HepG2 (cell line): ENCODE measurements around the gene MAP2K3. TPM values are rescaled to one million over a fixed set of nuclear protein-coding genes. Genes with fewer than 3 reads are reported as not detected.

ENCODE experiments used
- BORCS8-MEF2B ChIP-seq: sonication (generic); formaldehyde crosslinking; IDR thresholded peaks from 2 replicates; pipeline ENCODE4 v1.8.0; 2022; ENCODE audit warnings: mild to moderate bottlenecking, missing genetic modification reagents
- JARID2 ChIP-seq: sonication (generic); formaldehyde crosslinking; IDR thresholded peaks from 2 replicates; pipeline ENCODE4 v1.8.1; 2023; ENCODE audit warnings: missing genetic modification reagents, inconsistent platforms; ENCODE audit not compliant: insufficient replicate concordance
- JDP2 ChIP-seq: sonication (generic); formaldehyde crosslinking; IDR thresholded peaks from 2 replicates; pipeline ENCODE4 v1.8.1; 2022; ENCODE audit warnings: missing genetic modification reagents, borderline replicate concordance
- KDM6A ChIP-seq: IDR thresholded peaks from 2 replicates; pipeline ENCODE4 v1.6.1; 2016; ENCODE audit warnings: low read depth
- MYNN ChIP-seq: sonication (generic); formaldehyde crosslinking; IDR thresholded peaks from 2 replicates; pipeline ENCODE4 v1.4.0; 2020; ENCODE audit warnings: mild to moderate bottlenecking, low read depth, missing genetic modification reagents
- SALL1 ChIP-seq: sonication (generic); formaldehyde crosslinking; IDR thresholded peaks from 2 replicates; pipeline ENCODE4 v1.8.0; 2022; ENCODE audit warnings: mild to moderate bottlenecking, missing genetic modification reagents
- SOX5 ChIP-seq: IDR thresholded peaks from 2 replicates; pipeline ENCODE4 v1.6.1; 2016; ENCODE audit warnings: borderline replicate concordance
- SP140L ChIP-seq: sonication (generic); formaldehyde crosslinking; IDR thresholded peaks from 2 replicates; pipeline ENCODE4 v1.4.0; 2020; ENCODE audit warnings: missing genetic modification reagents, borderline replicate concordance
- SP4 ChIP-seq: sonication (generic); formaldehyde crosslinking; IDR thresholded peaks from 2 replicates; pipeline ENCODE4 v1.8.1; 2023; ENCODE audit warnings: mild to moderate bottlenecking, missing genetic modification reagents
- ZFP36 ChIP-seq: fragments of 150-350 bp; IDR thresholded peaks from 2 replicates; pipeline ENCODE4 v1.6.1; 2018; ENCODE audit warnings: borderline replicate concordance, low read length, low read depth; ENCODE audit not compliant: partially characterized antibody
- ZNF44 ChIP-seq: sonication (generic); formaldehyde crosslinking; IDR thresholded peaks from 2 replicates; pipeline ENCODE4 v1.5.1; 2020; ENCODE audit warnings: mild to moderate bottlenecking, missing genetic modification reagents
- ZNF564 ChIP-seq: sonication (generic); formaldehyde crosslinking; IDR thresholded peaks from 2 replicates; pipeline ENCODE4 v1.8.1; 2023; ENCODE audit warnings: mild to moderate bottlenecking, missing genetic modification reagents
- polyA plus RNA-seq, 8 experiments: library from polyadenylated mRNA; depleted of rRNA in 3 of 8; stranded (reverse) in 7 of 8; unstranded in 1 of 8; fragments of >200 nt; fragmentation: Illumina TruSeq in 4 of 8; extraction: Trizol in 4 of 8; gene quantifications; 2 replicates each; pipeline versions ENCODE4 v1.2.1 to v1.2.3, GENCODE V29; 2011 to 2016; ENCODE audit warnings: low read depth in 4 of 8, missing spikeins in 1 of 8, mixed read lengths in 1 of 8; ENCODE audit not compliant: insufficient read depth in 1 of 8
- total RNA-seq, 5 experiments: library from RNA; depleted of rRNA; stranded (reverse); fragments of >200 nt; fragmentation: Illumina TruSeq; extraction: Trizol; gene quantifications; 2 replicates each; pipeline ENCODE4 v1.2.3, GENCODE V29; 2016; ENCODE audit warnings: low read depth in 1 of 5
- TF ChIP-seq, protein P1 (sequence below): sonication (generic); formaldehyde crosslinking; IDR thresholded peaks from 2 replicates; pipeline ENCODE4 v1.4.0; 2020; ENCODE audit warnings: missing genetic modification reagents
- TF ChIP-seq, protein P2 (sequence below), 2 experiments: sonication (generic) in 1 of 2; formaldehyde crosslinking in 1 of 2; IDR thresholded peaks; 2 replicates each; pipeline versions ENCODE4 v1.5.1 to v1.6.1; 2011 to 2020; ENCODE audit warnings: borderline replicate concordance in 1 of 2, low read depth in 1 of 2, low read length in 1 of 2, mild to moderate bottlenecking in 1 of 2, missing genetic modification reagents in 1 of 2, moderate library complexity in 1 of 2
- TF ChIP-seq, protein P3 (sequence below): sonication (generic); formaldehyde crosslinking; IDR thresholded peaks from 2 replicates; pipeline ENCODE4 v1.4.0; 2020; ENCODE audit warnings: mild to moderate bottlenecking, low read depth, missing genetic modification reagents
- TF ChIP-seq, protein P4 (sequence below): sonication (generic); formaldehyde crosslinking; IDR thresholded peaks from 2 replicates; pipeline ENCODE4 v1.5.0; 2020; ENCODE audit warnings: mild to moderate bottlenecking, missing genetic modification reagents, borderline replicate concordance

MAP2K3 gene
- total and polyA plus RNA-seq, 2 of the 13 experiments (the other 11 are each of a cell fraction or from before 2014, with no cell fraction given): 20.5 to 27.4 TPM

DNA sequence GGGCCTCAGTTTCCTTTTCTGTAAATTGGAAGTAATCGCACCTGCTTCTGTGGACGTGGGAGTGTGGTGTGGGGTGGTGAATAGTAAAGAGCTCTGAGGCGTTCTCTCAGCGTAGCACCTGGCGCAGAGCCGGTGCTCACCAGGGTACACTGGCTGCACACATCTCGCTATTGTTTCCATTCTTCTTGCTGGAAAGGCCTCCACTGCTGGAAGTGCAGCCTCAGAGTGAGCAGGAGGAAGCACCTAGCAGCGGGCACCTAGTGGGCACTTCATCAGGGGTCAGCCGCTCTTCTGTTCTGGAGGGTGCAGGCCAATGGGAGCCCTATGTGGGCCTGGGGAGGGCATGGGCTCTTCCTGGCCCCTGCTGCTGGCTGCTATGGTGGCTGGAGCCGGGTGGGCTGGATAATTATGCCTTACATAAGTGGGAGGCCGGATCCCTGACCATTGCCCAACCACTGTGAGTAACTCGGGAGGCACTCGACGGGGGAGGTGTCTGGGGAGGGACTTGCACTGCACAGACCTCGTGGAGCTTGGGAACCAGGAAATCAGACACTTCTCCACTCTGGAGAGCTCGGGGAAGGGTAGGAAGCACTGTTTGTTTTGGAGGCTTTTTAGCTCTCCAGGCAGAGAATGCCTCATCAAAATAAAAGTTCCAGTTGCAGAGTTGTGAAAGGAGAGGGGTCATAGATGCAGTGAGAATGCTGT is 1.7 kb downstream of the MAP2K3 start (continued):
- peak; percentile 52; the same call in 1 of the 2 replicates for TF ChIP-seq SOX5 (CRISPR knock-in tag)
- no peak for TF ChIP-seq JARID2 (CRISPR knock-in tag)
- peak; percentile 40; the same call in 1 of the 2 replicates for TF ChIP-seq KDM6A (CRISPR knock-in tag)
- no peak for TF ChIP-seq ZFP36
- no peak; the same call in 1 of the 2 replicates for TF ChIP-seq ZNF564 (CRISPR knock-in tag)
- no peak for TF ChIP-seq JDP2 (CRISPR knock-in tag)
- TF ChIP-seq, protein P1, sequence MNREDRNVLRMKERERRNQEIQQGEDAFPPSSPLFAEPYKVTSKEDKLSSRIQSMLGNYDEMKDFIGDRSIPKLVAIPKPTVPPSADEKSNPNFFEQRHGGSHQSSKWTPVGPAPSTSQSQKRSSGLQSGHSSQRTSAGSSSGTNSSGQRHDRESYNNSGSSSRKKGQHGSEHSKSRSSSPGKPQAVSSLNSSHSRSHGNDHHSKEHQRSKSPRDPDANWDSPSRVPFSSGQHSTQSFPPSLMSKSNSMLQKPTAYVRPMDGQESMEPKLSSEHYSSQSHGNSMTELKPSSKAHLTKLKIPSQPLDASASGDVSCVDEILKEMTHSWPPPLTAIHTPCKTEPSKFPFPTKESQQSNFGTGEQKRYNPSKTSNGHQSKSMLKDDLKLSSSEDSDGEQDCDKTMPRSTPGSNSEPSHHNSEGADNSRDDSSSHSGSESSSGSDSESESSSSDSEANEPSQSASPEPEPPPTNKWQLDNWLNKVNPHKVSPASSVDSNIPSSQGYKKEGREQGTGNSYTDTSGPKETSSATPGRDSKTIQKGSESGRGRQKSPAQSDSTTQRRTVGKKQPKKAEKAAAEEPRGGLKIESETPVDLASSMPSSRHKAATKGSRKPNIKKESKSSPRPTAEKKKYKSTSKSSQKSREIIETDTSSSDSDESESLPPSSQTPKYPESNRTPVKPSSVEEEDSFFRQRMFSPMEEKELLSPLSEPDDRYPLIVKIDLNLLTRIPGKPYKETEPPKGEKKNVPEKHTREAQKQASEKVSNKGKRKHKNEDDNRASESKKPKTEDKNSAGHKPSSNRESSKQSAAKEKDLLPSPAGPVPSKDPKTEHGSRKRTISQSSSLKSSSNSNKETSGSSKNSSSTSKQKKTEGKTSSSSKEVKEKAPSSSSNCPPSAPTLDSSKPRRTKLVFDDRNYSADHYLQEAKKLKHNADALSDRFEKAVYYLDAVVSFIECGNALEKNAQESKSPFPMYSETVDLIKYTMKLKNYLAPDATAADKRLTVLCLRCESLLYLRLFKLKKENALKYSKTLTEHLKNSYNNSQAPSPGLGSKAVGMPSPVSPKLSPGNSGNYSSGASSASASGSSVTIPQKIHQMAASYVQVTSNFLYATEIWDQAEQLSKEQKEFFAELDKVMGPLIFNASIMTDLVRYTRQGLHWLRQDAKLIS: no peak
- TF ChIP-seq SP4 (CRISPR knock-in tag): peak; percentile 22; the same call in 1 of the 2 replicates
- TF ChIP-seq ZNF44: no peak
- TF ChIP-seq SP140L: 0 out of 2 replicates have a peak, but pooled peaks have one; percentile 17
- TF ChIP-seq SALL1 (CRISPR knock-in tag): peak; percentile 85
- TF ChIP-seq BORCS8-MEF2B (CRISPR knock-in tag): 0 out of 2 replicates have a peak, but pooled peaks have one; percentile 16
- TF ChIP-seq MYNN (CRISPR knock-in tag): peak; percentile 100
- TF ChIP-seq, protein P2, sequence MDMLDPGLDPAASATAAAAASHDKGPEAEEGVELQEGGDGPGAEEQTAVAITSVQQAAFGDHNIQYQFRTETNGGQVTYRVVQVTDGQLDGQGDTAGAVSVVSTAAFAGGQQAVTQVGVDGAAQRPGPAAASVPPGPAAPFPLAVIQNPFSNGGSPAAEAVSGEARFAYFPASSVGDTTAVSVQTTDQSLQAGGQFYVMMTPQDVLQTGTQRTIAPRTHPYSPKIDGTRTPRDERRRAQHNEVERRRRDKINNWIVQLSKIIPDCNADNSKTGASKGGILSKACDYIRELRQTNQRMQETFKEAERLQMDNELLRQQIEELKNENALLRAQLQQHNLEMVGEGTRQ (IDR thresholded peaks at IDR 0.05; ENCODE audit: low read depth, low read length): no peak
- TF ChIP-seq, protein P2 (CRISPR knock-in tag; IDR thresholded peaks at IDR 0.05; ENCODE audit: borderline replicate concordance): no peak
- TF ChIP-seq, protein P3, sequence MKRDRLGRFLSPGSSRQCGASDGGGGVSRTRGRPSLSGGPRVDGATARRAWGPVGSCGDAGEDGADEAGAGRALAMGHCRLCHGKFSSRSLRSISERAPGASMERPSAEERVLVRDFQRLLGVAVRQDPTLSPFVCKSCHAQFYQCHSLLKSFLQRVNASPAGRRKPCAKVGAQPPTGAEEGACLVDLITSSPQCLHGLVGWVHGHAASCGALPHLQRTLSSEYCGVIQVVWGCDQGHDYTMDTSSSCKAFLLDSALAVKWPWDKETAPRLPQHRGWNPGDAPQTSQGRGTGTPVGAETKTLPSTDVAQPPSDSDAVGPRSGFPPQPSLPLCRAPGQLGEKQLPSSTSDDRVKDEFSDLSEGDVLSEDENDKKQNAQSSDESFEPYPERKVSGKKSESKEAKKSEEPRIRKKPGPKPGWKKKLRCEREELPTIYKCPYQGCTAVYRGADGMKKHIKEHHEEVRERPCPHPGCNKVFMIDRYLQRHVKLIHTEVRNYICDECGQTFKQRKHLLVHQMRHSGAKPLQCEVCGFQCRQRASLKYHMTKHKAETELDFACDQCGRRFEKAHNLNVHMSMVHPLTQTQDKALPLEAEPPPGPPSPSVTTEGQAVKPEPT (CRISPR knock-in tag): no peak
- TF ChIP-seq, protein P4, sequence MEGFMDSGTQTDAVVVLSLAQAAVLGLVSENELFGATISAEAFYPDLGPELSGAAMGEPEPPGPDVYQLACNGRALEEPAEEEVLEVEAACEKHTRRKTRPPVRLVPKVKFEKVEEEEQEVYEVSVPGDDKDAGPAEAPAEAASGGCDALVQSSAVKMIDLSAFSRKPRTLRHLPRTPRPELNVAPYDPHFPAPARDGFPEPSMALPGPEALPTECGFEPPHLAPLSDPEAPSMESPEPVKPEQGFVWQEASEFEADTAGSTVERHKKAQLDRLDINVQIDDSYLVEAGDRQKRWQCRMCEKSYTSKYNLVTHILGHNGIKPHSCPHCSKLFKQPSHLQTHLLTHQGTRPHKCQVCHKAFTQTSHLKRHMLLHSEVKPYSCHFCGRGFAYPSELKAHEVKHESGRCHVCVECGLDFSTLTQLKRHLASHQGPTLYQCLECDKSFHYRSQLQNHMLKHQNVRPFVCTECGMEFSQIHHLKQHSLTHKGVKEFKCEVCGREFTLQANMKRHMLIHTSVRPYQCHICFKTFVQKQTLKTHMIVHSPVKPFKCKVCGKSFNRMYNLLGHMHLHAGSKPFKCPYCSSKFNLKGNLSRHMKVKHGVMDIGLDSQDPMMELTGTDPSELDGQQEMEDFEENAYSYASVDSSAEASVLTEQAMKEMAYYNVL: peak; percentile 84; the same call in 1 of the 2 replicates
